HUES6 (cell line): ENCODE measurements around the gene RPL5.

Experiments
- H3K27ac ChIP-seq: 2 replicates; pipeline ENCODE4 v1.7.0; 2013; ENCODE audit warnings: low read depth, mild to moderate bottlenecking, low read length, inconsistent platforms
- H3K27me3 ChIP-seq: 2 replicates; pipeline ENCODE4 v1.6.1; 2013; ENCODE audit warnings: low read length; ENCODE audit not compliant: control insufficient read depth, insufficient read depth
- H3K36me3 ChIP-seq: 2 replicates; pipeline ENCODE4 v1.6.1; 2013; ENCODE audit warnings: low read length; ENCODE audit not compliant: control insufficient read depth, insufficient read depth
- H3K4me1 ChIP-seq: 2 replicates; pipeline ENCODE4 v1.6.1; 2013; ENCODE audit warnings: low read length; ENCODE audit not compliant: control insufficient read depth, insufficient read depth
- H3K4me3 ChIP-seq: 2 replicates; pipeline ENCODE4 v1.5.1; 2013; ENCODE audit warnings: low read depth, low read length
- H3K9ac ChIP-seq: one replicate; pipeline ENCODE4 v1.6.1; 2013; ENCODE audit warnings: mild to moderate bottlenecking, low read length
- H3K9me3 ChIP-seq: 2 replicates; pipeline ENCODE4 v1.6.1; 2013; ENCODE audit warnings: low read depth, low read length; ENCODE audit not compliant: control insufficient read depth, insufficient read depth

The RPL5 gene

DNA sequence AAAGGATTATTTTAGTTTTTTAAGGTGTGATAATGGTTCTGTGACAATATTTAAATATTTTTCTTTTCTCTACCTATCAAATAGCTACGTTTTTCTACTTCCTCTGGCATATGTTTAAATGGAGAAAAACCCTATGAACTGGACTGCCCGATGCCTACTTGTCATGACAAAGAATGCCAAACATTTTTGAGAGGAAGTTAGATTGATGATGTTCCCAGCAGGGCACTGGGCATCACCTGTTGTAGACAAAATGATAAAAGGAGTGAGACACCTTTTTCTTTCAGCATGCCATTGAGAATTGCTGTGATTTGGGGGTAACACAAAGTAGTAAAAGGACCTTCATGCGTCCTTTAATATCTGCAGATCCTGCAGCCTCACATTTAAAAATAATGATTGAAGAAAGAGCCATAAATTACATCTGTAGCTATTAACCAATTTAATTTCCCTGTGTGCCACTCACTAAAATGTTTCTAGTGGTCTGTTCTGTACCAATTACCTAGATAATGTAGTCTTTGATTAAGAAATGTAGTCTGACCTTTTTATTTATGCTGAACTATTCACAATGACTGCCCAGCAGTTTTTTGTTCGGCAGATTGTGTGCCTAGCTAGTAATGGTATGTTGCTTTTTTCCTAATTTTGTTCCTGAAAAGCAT is 47.6 kb downstream of the RPL5 start:
- Histone ChIP-seq H3K27me3 (no peaks in the 10 kb centered on the region), H3K27ac (no peak overlapping the region), H3K4me1 (0 out of 2 replicates have a peak, but pooled peaks cover 2% of the 10 kb centered on the region), H3K4me3 (no peak overlapping the region), H3K36me3 (no peaks in the 10 kb centered on the region), H3K9me3 (no peaks in the 10 kb centered on the region), H3K9ac (no peak overlapping the region)

DNA sequence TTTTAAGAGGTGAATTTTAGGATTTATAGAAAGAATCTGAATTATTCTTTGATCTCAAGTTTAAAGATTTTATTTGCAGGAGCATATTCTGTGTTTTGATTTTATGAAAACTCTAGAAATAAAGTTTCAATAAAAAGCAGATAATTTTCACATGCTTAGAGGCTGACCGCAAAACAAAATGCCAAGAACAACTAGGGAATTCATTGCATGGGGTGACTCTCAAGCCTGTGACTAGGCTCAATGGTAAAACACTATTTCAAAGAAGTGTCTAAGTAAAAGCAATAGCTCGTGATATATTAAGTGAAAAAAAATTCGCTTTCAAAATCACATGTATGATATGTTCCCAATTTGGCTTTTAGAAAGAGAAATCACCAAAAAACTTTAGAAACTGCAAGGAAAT is 49.6 kb downstream of the RPL5 start:
- 0 out of 2 replicates have a peak, but pooled peaks cover 2% of the 10 kb centered on the region for H3K4me1 ChIP-seq
- no peak overlapping the region for H3K9ac ChIP-seq
- no peaks in the 10 kb centered on the region for H3K27me3 ChIP-seq
- H3K27ac ChIP-seq, result no peak overlapping the region
- H3K4me3 ChIP-seq, result no peak overlapping the region
- no peaks in the 10 kb centered on the region for H3K36me3 ChIP-seq
- H3K9me3 ChIP-seq, result no peaks in the 10 kb centered on the region

DNA sequence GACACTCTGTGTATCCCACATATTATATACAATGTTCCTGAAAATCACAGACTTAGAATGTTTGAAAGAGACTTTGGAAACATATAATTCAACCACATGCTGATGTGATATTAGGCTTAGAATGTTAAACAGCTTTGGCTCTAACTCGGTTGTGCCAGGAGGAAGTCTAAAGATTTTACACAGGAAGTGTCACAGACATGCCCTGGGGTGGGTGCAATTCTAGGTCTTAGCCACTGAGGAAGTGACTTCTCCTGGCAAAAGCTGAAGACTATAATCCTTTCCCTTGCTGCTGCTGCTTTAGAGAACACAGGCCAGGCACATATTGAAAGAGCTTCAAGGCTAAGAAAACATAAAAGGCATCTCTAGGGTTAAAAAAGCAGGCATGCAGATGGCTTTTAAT is 51.0 kb downstream of the RPL5 start:
- no peak overlapping the region for H3K9ac ChIP-seq
- no peak overlapping the region for H3K27ac ChIP-seq
- H3K4me3 ChIP-seq, result no peak overlapping the region
- no peaks in the 10 kb centered on the region for H3K36me3 ChIP-seq
- no peaks in the 10 kb centered on the region for H3K9me3 ChIP-seq
- H3K27me3 ChIP-seq, result no peaks in the 10 kb centered on the region
- H3K4me1 ChIP-seq, result 0 out of 2 replicates have a peak, but pooled peaks cover 2% of the 10 kb centered on the region

DNA sequence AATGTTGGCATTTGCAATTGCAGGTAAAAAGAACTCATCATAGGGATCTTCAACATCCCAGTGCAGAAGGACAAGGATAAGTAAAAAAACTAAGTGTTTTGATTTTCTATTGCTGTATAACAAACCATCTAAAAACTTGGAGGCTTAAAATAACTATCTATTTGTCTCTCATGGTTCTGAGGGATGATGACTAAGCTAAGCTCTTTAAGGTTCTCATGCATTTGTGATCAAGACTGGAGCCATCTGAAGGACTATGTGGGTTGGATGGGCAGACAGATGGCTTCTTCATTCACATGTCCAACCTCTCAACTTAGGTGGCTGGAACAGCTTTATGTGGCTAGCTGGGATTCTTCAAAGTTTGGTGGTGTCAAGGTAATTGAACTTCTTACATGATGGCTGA is 51.5 kb downstream of the RPL5 start:
- Histone ChIP-seq H3K4me3 (no peak overlapping the region), H3K27me3 (no peaks in the 10 kb centered on the region), H3K9me3 (no peaks in the 10 kb centered on the region), H3K36me3 (no peaks in the 10 kb centered on the region), H3K4me1 (0 out of 2 replicates have a peak, but pooled peaks cover 2% of the 10 kb centered on the region), H3K27ac (no peak overlapping the region), H3K9ac (no peak overlapping the region)

DNA sequence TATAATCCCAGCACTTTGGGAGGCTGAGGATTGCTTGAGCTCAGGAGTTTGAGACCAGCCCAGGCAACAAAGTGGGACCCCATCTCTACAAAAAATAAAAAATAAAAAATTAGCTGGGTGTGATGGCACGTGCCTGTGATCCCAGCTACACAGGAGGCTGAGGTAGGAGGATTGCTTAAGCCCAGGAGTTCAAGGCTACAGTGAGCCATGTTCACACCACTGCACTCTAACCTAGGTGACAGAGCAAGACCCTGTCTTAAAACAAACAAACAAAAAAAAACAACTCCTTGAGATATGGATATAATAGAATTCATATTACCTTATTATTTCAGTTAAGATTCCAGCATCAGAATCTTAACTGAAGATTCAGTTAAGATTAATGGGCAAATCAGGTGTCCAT is 52.4 kb downstream of the RPL5 start:
- peaks cover 4% of the 10 kb centered on the region; the same call in 1 of the 2 replicates for H3K9me3 ChIP-seq
- H3K27me3 ChIP-seq, result no peaks in the 10 kb centered on the region
- H3K4me3 ChIP-seq, result no peak overlapping the region
- no peaks in the 10 kb centered on the region for H3K36me3 ChIP-seq
- H3K9ac ChIP-seq, result no peak overlapping the region
- 0 out of 2 replicates have a peak, but pooled peaks cover 2% of the 10 kb centered on the region for H3K4me1 ChIP-seq
- H3K27ac ChIP-seq, result no peak overlapping the region

DNA sequence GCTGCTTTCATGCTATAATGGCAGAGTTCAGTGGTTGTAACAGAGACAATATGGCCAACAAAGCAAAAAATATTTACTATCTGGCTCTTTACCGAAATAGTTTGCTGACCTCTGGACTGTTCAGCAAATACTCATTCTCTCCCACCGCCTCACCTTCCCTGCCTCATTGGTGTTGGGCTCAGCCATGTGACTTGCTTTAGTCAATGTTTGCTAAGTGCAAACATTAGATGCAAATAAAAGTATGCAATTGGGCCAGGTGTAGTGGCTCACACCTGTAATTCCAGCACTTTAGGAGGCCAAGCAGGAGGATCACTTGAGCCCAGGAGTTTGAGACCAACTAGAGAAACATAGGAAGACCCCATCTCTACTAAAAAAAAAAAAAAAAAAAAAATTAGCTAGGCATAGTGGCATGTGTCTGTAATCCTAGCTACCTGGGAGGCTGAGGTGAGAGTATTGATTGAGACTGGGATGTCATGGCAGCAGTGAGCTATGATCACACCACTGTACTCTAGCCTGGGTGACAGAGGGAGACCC is 55.1 kb downstream of the RPL5 start:
- no peaks in the 10 kb centered on the region for H3K27me3 ChIP-seq
- 0 out of 2 replicates have a peak, but pooled peaks cover 2% of the 10 kb centered on the region for H3K4me1 ChIP-seq
- no peak overlapping the region for H3K27ac ChIP-seq
- no peak overlapping the region for H3K9ac ChIP-seq
- H3K4me3 ChIP-seq, result no peak overlapping the region
- H3K9me3 ChIP-seq, result peaks cover 14% of the 10 kb centered on the region
- H3K36me3 ChIP-seq, result no peaks in the 10 kb centered on the region

DNA sequence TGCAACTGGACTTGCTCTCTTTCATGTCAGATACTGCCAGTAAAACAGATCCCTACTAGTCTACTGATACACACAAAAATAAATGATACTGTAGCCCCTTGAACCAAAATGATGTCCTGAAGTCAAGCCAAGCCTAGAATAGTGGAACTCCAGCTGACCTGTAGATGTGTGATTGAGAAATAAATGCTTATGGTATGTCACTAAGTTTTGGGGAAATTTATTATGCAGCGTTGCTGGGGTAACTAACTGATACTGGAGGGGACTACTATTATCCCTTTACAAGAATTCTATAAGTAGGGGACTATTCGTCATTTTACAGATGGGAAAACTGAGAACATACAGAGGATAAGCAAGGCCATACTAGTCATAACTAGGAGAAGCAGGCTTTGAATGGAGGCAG is 55.6 kb downstream of the RPL5 start:
- Histone ChIP-seq H3K4me3 (no peak overlapping the region), H3K27me3 (no peaks in the 10 kb centered on the region), H3K27ac (no peak overlapping the region), H3K9ac (no peak overlapping the region), H3K4me1 (0 out of 2 replicates have a peak, but pooled peaks cover 2% of the 10 kb centered on the region), H3K36me3 (no peaks in the 10 kb centered on the region), H3K9me3 (peaks cover 16% of the 10 kb centered on the region)
